ENCODE data around the gene VPS45. TPM values are rescaled to one million over a fixed set of nuclear protein-coding genes. Genes with fewer than 3 reads are reported as not detected.
"Not testable (repeated sequence)": the region's sequence is repeated elsewhere in the genome, so short reads cannot be mapped to it uniquely, and the experiment has no call there.

Gene VPS45
- total and polyA plus RNA-seq, 12 donors, result 36.5 to 78.9 (median 55.1) TPM

DNA sequence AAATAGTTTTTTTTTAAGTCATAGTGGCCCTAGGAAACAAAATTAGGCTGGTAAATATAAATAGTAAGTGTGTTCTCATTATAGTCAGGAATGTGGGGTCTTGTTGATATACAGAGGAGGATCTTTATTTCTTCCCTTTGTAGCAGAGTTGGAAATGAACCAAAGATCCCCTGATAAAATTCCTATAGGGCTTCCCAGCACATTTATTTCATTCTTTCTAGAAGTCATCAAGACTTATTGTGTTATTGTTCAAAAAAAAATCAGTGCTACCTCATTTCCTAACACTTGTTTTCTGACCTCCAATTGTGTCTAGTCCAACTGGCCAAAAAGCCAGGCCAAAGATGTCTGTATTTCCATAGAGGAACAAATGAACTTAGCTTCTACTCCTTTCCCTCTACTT lies 74.5 kb downstream of the VPS45 start:
- H3K4me3 ChIP-seq, result no peak overlapping the region
- H3K27ac ChIP-seq, result no peak overlapping the region
- H3K4me1 ChIP-seq (replicated peaks in 1 of 2), result peaks cover 9 to 25% of the 10 kb centered on the region in 2 donors
- no peak for TF ChIP-seq POLR2A (IDR thresholded peaks at IDR 0.05)
- TF ChIP-seq, protein P1, sequence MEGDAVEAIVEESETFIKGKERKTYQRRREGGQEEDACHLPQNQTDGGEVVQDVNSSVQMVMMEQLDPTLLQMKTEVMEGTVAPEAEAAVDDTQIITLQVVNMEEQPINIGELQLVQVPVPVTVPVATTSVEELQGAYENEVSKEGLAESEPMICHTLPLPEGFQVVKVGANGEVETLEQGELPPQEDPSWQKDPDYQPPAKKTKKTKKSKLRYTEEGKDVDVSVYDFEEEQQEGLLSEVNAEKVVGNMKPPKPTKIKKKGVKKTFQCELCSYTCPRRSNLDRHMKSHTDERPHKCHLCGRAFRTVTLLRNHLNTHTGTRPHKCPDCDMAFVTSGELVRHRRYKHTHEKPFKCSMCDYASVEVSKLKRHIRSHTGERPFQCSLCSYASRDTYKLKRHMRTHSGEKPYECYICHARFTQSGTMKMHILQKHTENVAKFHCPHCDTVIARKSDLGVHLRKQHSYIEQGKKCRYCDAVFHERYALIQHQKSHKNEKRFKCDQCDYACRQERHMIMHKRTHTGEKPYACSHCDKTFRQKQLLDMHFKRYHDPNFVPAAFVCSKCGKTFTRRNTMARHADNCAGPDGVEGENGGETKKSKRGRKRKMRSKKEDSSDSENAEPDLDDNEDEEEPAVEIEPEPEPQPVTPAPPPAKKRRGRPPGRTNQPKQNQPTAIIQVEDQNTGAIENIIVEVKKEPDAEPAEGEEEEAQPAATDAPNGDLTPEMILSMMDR (IDR thresholded peaks at IDR 0.05), result no peak
- intact Hi-C loops (cut with DNase I), result no loop called here
- no peaks in the 10 kb centered on the region for H3K9me3 ChIP-seq (replicated peaks in 1 of 3)
- no peaks in the 10 kb centered on the region for H3K36me3 ChIP-seq (replicated peaks in 1 of 2)
- no peaks in the 10 kb centered on the region for H3K27me3 ChIP-seq
- DNase-seq, result no peak

DNA sequence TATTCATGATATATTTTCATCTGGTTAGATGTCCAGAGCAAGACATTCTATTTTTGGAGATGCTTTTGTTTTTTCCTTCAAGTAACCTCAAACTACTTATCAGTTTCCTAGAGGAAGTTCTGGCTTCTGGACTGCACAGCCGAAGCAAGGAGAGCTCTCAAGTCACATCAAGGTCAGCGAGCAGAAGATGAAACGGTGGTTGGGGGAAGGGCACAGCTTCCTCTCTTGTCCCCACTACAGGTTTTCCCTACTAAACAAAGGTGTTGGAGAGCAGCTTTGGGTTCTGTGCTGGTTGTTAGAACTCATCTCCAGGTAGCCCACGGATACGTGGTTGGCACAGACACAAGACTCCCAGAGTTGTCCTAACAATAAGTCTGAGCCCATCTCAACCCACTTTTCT lies 77.0 kb downstream of the VPS45 start:
- H3K27ac ChIP-seq, result no peak overlapping the region
- WGBS, 4 donors, result 26 to 40% (median 35%) methylated on average over 5 of the region's 5 CpGs
- H3K36me3 ChIP-seq (replicated peaks in 1 of 2), result no peaks in the 10 kb centered on the region
- H3K9me3 ChIP-seq (replicated peaks in 1 of 3), result no peaks in the 10 kb centered on the region
- H3K4me1 ChIP-seq (replicated peaks in 1 of 2), result peaks cover 9 to 39% of the 10 kb centered on the region in 2 donors
- no peaks in the 10 kb centered on the region for H3K27me3 ChIP-seq
- TF ChIP-seq POLR2A (IDR thresholded peaks at IDR 0.05), result no peak
- TF ChIP-seq, protein P1 (IDR thresholded peaks at IDR 0.05), result no peak
- intact Hi-C loops (cut with DNase I), result no loop called here
- H3K4me3 ChIP-seq, result no peak overlapping the region
- peak in 2 of 7 donors; percentile 43 to 70 for DNase-seq

DNA sequence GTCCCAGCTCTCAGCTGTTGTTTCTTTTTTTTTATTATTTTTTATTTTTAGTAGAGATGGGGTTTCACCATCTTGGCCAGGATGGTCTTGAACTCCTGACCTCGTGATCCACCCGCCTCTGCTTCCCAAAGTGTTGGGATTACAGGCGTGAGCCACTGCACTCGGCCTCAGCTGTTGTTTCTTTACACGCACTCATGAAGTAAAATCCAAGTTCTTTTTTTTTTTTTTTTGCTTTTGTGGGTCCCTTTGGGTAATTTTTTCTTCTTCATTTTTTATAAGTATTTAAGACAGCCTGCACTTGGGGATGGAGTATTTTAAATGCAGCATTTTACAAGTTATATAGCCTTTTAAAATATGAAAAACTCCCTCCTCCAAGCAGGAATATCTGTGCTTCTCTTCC lies 78.4 kb downstream of the VPS45 start:
- 80 to 87% (median 85%) methylated on average over 5 of the region's 5 CpGs for WGBS, 4 donors
- intact Hi-C loops (cut with DNase I); H3K36me3 ChIP-seq (replicated peaks in 1 of 2); DNase-seq; H3K27ac ChIP-seq; H3K27me3 ChIP-seq; H3K4me3 ChIP-seq; H3K9me3 ChIP-seq (replicated peaks in 1 of 3): not testable (repeated sequence)
- H3K4me1 ChIP-seq (replicated peaks in 1 of 2), result peaks cover 9 to 38% of the 10 kb centered on the region in 2 donors

DNA sequence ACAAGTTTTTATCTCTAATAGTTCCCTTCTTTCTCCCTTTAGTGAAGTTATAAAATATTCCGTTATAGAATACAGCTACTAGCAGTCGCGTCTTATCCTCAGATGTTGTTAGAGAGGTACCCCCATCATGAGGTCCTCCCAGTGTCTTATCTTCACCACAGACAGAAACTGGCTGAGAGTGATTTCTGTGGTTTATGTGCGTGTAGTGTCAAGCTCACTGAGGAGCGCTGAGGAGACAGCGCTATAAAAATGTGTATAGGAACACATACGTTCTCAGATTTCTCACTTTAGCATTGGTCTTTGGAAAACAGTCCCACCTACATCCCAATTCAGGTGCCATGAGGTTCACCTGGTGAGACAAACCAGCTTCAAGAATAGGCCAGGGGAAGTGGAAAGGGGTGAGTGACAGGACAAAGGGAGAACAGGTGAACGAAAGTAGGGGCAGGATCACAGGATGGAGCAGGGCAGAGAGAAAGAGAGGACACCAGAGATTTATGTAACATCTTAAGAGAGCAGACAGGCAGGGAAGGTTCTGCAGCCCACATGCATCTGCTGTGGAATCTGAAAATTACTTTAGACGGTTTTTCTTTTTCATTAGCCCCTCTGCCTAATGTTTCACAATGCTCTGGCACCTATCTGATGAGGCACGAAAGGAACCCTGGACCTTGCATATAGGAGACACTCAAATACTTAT lies 79.4 kb downstream of the VPS45 start:
- no peaks in the 10 kb centered on the region for H3K36me3 ChIP-seq (replicated peaks in 1 of 2)
- no peaks in the 10 kb centered on the region for H3K27me3 ChIP-seq
- no peak for DNase-seq
- no peak overlapping the region for H3K4me3 ChIP-seq
- peaks cover 15 to 43% of the 10 kb centered on the region in 2 donors for H3K4me1 ChIP-seq (replicated peaks in 1 of 2)
- H3K9me3 ChIP-seq (replicated peaks in 1 of 3), result no peaks in the 10 kb centered on the region
- TF ChIP-seq, protein P1 (IDR thresholded peaks at IDR 0.05), result no peak
- TF ChIP-seq POLR2A (IDR thresholded peaks at IDR 0.05), result no peak
- intact Hi-C loops (cut with DNase I), result no loop called here
- no peak overlapping the region for H3K27ac ChIP-seq
- 87 to 88% (median 87%) methylated on average over 10 of the region's 10 CpGs for WGBS, 4 donors

DNA sequence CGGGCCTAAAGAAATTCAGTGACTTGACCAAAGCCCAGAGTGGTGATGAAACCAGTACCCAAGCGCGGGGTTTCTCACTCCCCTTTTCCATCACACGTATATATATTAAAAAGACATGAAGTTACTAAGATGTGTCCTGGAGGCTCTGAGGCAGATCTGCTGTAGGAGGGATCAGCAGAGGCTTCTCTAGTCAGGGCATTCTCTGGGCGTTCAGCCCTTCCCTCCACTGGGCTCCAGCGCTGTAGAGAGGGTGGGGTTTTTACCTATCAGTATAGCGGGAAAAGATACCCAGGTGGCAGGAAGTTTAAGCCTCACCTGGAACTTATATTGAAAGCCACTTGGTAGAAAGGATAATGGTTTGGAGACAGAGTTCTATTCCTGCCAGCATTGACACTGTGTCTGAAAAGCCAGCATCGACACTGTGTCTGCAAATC lies 81.3 kb downstream of the VPS45 start:
- Histone ChIP-seq H3K36me3 (replicated peaks in 1 of 2) (peaks cover 0 to 4% of the 10 kb centered on the region in 2 donors), H3K4me1 (replicated peaks in 1 of 2) (peaks cover 28 to 61% of the 10 kb centered on the region in 2 donors), H3K27me3 (no peaks in the 10 kb centered on the region), H3K4me3 (peak overlapping the region in 2 of 4 donors; percentile 58 to 97), H3K27ac (peak overlapping the region in 4 of 5 donors; percentile 91 to 97 (median 96)), H3K9me3 (replicated peaks in 1 of 3) (no peaks in the 10 kb centered on the region)
- 38 to 55% (median 40%) methylated on average over 7 to 8 of the region's 8 CpGs for WGBS, 4 donors
- no peak for TF ChIP-seq POLR2A (IDR thresholded peaks at IDR 0.05)
- no peak for DNase-seq
- intact Hi-C loops (cut with DNase I), result no loop called here
